Neural crest cell (in vitro differentiated cells): ENCODE data around the gene ANK3. TPM values are rescaled to one million over a fixed set of nuclear protein-coding genes. Genes with fewer than 3 reads are reported as not detected.

Experiments used
- DNase-seq: peaks from one replicate; pipeline ENCODE4 v3.0.0; 2021; ENCODE audit warnings: low read depth, mixed read lengths, low spot score
- H3K27ac Mint-ChIP-seq: one replicate; pipeline ENCODE4 v1.8.0; 2021; ENCODE audit warnings: mild to moderate bottlenecking, mixed read lengths; ENCODE audit not compliant: unreplicated experiment
- H3K27me3 Mint-ChIP-seq: 2 replicates; pipeline ENCODE4 v1.8.0; 2021; ENCODE audit warnings: low read depth, mild to moderate bottlenecking, mixed read lengths
- H3K36me3 Mint-ChIP-seq: 2 replicates; pipeline ENCODE4 v1.8.0; 2021; ENCODE audit warnings: low read depth, mild to moderate bottlenecking, mixed read lengths
- H3K4me1 Mint-ChIP-seq: 2 replicates; pipeline ENCODE4 v1.8.0; 2021; ENCODE audit warnings: mixed read lengths
- H3K4me3 Mint-ChIP-seq: one replicate; pipeline ENCODE4 v1.8.0; 2021; ENCODE audit warnings: mild to moderate bottlenecking, mixed read lengths
- H3K9me3 Mint-ChIP-seq: 2 replicates; pipeline ENCODE4 v1.8.0; 2021; ENCODE audit warnings: mixed read lengths
- CTCF ChIP-seq: fragments of 200-600 bp; sonication (generic); conservative IDR thresholded peaks from 2 replicates; pipeline ENCODE4 v1.5.0; 2021; ENCODE audit warnings: antibody characterized with exemption, mild to moderate bottlenecking
- total RNA-seq: library from RNA; stranded (reverse); gene quantifications from 2 replicates; pipeline ENCODE4 v1.2.1, GENCODE V29; 2021

ANK3 gene
- total RNA-seq, 1 donor from 2014 or later, result 45.2 TPM

GRCh38 chr10:60086862-60087261 lies 302.8 kb downstream of the ANK3 start:
- no peak overlapping the region for H3K4me3 Mint-ChIP-seq
- no peak for TF ChIP-seq CTCF
- H3K9me3 Mint-ChIP-seq, result no peaks in the 10 kb centered on the region
- no peak for DNase-seq
- H3K27ac Mint-ChIP-seq, result no peak overlapping the region
- H3K36me3 Mint-ChIP-seq, result peaks cover 16% of the 10 kb centered on the region
- no peaks in the 10 kb centered on the region for H3K27me3 Mint-ChIP-seq
- H3K4me1 Mint-ChIP-seq, result no peaks in the 10 kb centered on the region

- Mint-ChIP-seq H3K36me3 (peaks cover 16% of the 10 kb centered on the region), H3K27ac (no peak overlapping the region), H3K4me3 (no peak overlapping the region), H3K9me3 (no peaks in the 10 kb centered on the region), H3K27me3 (no peaks in the 10 kb centered on the region), H3K4me1 (no peaks in the 10 kb centered on the region)
- no peak for DNase-seq
- no peak for TF ChIP-seq CTCF
Measured at GRCh38 chr10:60086421-60086820, 303.3 kb downstream of the ANK3 start.

- Mint-ChIP-seq H3K4me1 (no peaks in the 10 kb centered on the region), H3K27ac (peak overlapping the region; percentile 13), H3K4me3 (no peak overlapping the region), H3K9me3 (no peaks in the 10 kb centered on the region), H3K36me3 (peaks cover 18% of the 10 kb centered on the region), H3K27me3 (no peaks in the 10 kb centered on the region)
- no peak for DNase-seq
- no peak for TF ChIP-seq CTCF
Measured at GRCh38 chr10:60082744-60083344, 306.8 kb downstream of the ANK3 start.

- no peak for TF ChIP-seq CTCF
- H3K9me3 Mint-ChIP-seq, result no peaks in the 10 kb centered on the region
- H3K27ac Mint-ChIP-seq, result peak overlapping the region; percentile 20
- DNase-seq, result no peak
- peaks cover 22% of the 10 kb centered on the region for H3K36me3 Mint-ChIP-seq
- H3K4me1 Mint-ChIP-seq, result no peaks in the 10 kb centered on the region
- H3K4me3 Mint-ChIP-seq, result no peak overlapping the region
- no peaks in the 10 kb centered on the region for H3K27me3 Mint-ChIP-seq
Measured at GRCh38 chr10:60082341-60082740, 307.3 kb downstream of the ANK3 start.

- Mint-ChIP-seq H3K36me3 (peaks cover 63% of the 10 kb centered on the region), H3K4me3 (no peak overlapping the region), H3K27me3 (no peaks in the 10 kb centered on the region), H3K4me1 (no peaks in the 10 kb centered on the region), H3K27ac (no peak overlapping the region), H3K9me3 (peaks cover 4% of the 10 kb centered on the region)
- no peak for TF ChIP-seq CTCF
- no peak for DNase-seq
Measured at GRCh38 chr10:60073781-60074656, 315.7 kb downstream of the ANK3 start.
